ENCODE results near the gene PTPRT.
A peak's percentile ranks its signal among the peaks of the same experiment; 100 is the strongest.

Gene PTPRT

GRCh38 chr20:42886801-42887200 lies 302.9 kb downstream of the PTPRT start:
- no peak overlapping the region for H3K4me2 ChIP-seq (ENCODE audit: low read length)
- no peak overlapping the region for H2AK5ac ChIP-seq (ENCODE audit: low read length)
- no peaks in the 10 kb centered on the region for H3K79me2 ChIP-seq (ENCODE audit: control insufficient read depth, insufficient read depth, low read length)
- H4K5ac ChIP-seq (ENCODE audit: low read length), result no peak overlapping the region
- WGBS (ENCODE audit: extremely low coverage, insufficient coverage, low lambda C conversion rate), result no CpG with 5 or more reads among the region's 2 CpGs
- H2BK15ac ChIP-seq (replicated peaks; ENCODE audit: low read depth), result no peak overlapping the region
- no peak overlapping the region for H3K56ac ChIP-seq (ENCODE audit: low read length)
- H4K8ac ChIP-seq (ENCODE audit: low read depth, low read length), result no peak overlapping the region
- H3K36me3 ChIP-seq (ENCODE audit: control insufficient read depth, insufficient read depth, low read length), result no peaks in the 10 kb centered on the region
- H3K27me3 ChIP-seq (ENCODE audit: insufficient read depth, low read length, poor library complexity), result no peaks in the 10 kb centered on the region
- H2BK120ac ChIP-seq (ENCODE audit: low read depth, low read length), result no peak overlapping the region
- H3K27ac ChIP-seq (ENCODE audit: low read depth, low read length), result no peak overlapping the region
- H3K4me3 ChIP-seq (ENCODE audit: low read length), result no peak overlapping the region
- H2BK5ac ChIP-seq (ENCODE audit: low read length), result no peak overlapping the region
- H3K9ac ChIP-seq (ENCODE audit: low read length), result no peak overlapping the region
- no peaks in the 10 kb centered on the region for H3K4me1 ChIP-seq (ENCODE audit: control insufficient read depth, low read depth, low read length)
- H3K79me1 ChIP-seq (ENCODE audit: low read length), result no peaks in the 10 kb centered on the region
- H3K4ac ChIP-seq (ENCODE audit: low read depth, low read length), result no peak overlapping the region
- peak; percentile 6 for DNase-seq
- no peak overlapping the region for H3K18ac ChIP-seq (ENCODE audit: low read length)
- H3K23ac ChIP-seq (ENCODE audit: low read length), result no peak overlapping the region

GRCh38 chr20:42886046-42886445 lies 303.7 kb downstream of the PTPRT start:
- Histone ChIP-seq H3K23ac (ENCODE audit: low read length) (no peak overlapping the region), H3K9ac (ENCODE audit: low read length) (no peak overlapping the region), H2BK5ac (ENCODE audit: low read length) (no peak overlapping the region), H2BK15ac (replicated peaks; ENCODE audit: low read depth) (no peak overlapping the region), H4K8ac (ENCODE audit: low read depth, low read length) (no peak overlapping the region), H3K36me3 (ENCODE audit: control insufficient read depth, insufficient read depth, low read length) (no peaks in the 10 kb centered on the region), H3K27me3 (ENCODE audit: insufficient read depth, low read length, poor library complexity) (no peaks in the 10 kb centered on the region), H4K5ac (ENCODE audit: low read length) (no peak overlapping the region), H2AK5ac (ENCODE audit: low read length) (no peak overlapping the region), H3K79me1 (ENCODE audit: low read length) (no peaks in the 10 kb centered on the region), H3K4me2 (ENCODE audit: low read length) (no peak overlapping the region), H3K4me3 (ENCODE audit: low read length) (no peak overlapping the region), H3K4ac (ENCODE audit: low read depth, low read length) (no peak overlapping the region), H3K56ac (ENCODE audit: low read length) (no peak overlapping the region), H3K18ac (ENCODE audit: low read length) (no peak overlapping the region), H3K4me1 (ENCODE audit: control insufficient read depth, low read depth, low read length) (no peaks in the 10 kb centered on the region), H2BK120ac (ENCODE audit: low read depth, low read length) (no peak overlapping the region), H3K27ac (ENCODE audit: low read depth, low read length) (no peak overlapping the region), H3K79me2 (ENCODE audit: control insufficient read depth, insufficient read depth, low read length) (no peaks in the 10 kb centered on the region)
- WGBS (ENCODE audit: extremely low coverage, insufficient coverage, low lambda C conversion rate), result no CpG with 5 or more reads among the region's 6 CpGs
- no peak for DNase-seq

GRCh38 chr20:42875581-42875980 lies 314.1 kb downstream of the PTPRT start:
- H2BK15ac ChIP-seq (replicated peaks; ENCODE audit: low read depth), result no peak overlapping the region
- no peak overlapping the region for H2AK5ac ChIP-seq (ENCODE audit: low read length)
- WGBS (ENCODE audit: extremely low coverage, insufficient coverage, low lambda C conversion rate), result no CpG with 5 or more reads among the region's 2 CpGs

DNA sequence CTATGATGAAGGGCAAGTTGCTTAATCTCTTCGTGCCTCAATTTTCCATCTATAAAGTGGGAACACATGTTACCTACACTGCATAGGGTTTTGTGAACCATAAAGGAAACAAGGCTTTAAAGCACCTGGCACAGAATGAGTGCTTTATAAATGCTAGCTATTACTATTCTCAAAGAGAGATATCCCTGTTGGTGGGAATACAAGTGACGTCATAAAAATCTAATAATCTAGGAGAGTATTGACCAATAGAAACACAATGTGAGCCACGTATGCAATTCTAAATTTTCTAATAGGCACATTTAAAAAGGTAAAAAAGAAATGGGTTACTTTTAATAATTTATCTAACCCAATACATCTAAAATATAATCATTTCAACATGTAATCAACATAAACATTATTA lies 316.4 kb downstream of the PTPRT start:
- no peak overlapping the region for H4K8ac ChIP-seq (ENCODE audit: low read depth, low read length)
- no peak overlapping the region for H3K56ac ChIP-seq (ENCODE audit: low read length)
- no peak overlapping the region for H3K4me3 ChIP-seq (ENCODE audit: low read length)
- H3K4me1 ChIP-seq (ENCODE audit: control insufficient read depth, low read depth, low read length), result no peaks in the 10 kb centered on the region
- H3K79me2 ChIP-seq (ENCODE audit: control insufficient read depth, insufficient read depth, low read length), result no peaks in the 10 kb centered on the region
- no peak overlapping the region for H2AK5ac ChIP-seq (ENCODE audit: low read length)
- H2BK120ac ChIP-seq (ENCODE audit: low read depth, low read length), result no peak overlapping the region
- DNase-seq, result no peak
- no peaks in the 10 kb centered on the region for H3K36me3 ChIP-seq (ENCODE audit: control insufficient read depth, insufficient read depth, low read length)
- no peak overlapping the region for H3K27ac ChIP-seq (ENCODE audit: low read depth, low read length)
- H3K23ac ChIP-seq (ENCODE audit: low read length), result no peak overlapping the region
- no peak overlapping the region for H3K9ac ChIP-seq (ENCODE audit: low read length)
- no peak overlapping the region for H2BK15ac ChIP-seq (replicated peaks; ENCODE audit: low read depth)
- H3K4ac ChIP-seq (ENCODE audit: low read depth, low read length), result no peak overlapping the region
- no peak overlapping the region for H2BK5ac ChIP-seq (ENCODE audit: low read length)
- H3K4me2 ChIP-seq (ENCODE audit: low read length), result no peak overlapping the region
- H3K27me3 ChIP-seq (ENCODE audit: insufficient read depth, low read length, poor library complexity), result no peaks in the 10 kb centered on the region
- WGBS (ENCODE audit: extremely low coverage, insufficient coverage, low lambda C conversion rate), result no CpG with 5 or more reads among the region's 3 CpGs
- no peak overlapping the region for H3K18ac ChIP-seq (ENCODE audit: low read length)
- no peak overlapping the region for H4K5ac ChIP-seq (ENCODE audit: low read length)
- no peaks in the 10 kb centered on the region for H3K79me1 ChIP-seq (ENCODE audit: low read length)

More at GRCh38 chr20:42875581-42875980, 314.1 kb downstream of the PTPRT start:
- Histone ChIP-seq H3K27me3 (ENCODE audit: insufficient read depth, low read length, poor library complexity) (no peaks in the 10 kb centered on the region), H2BK120ac (ENCODE audit: low read depth, low read length) (no peak overlapping the region), H2BK5ac (ENCODE audit: low read length) (no peak overlapping the region), H3K18ac (ENCODE audit: low read length) (no peak overlapping the region), H3K36me3 (ENCODE audit: control insufficient read depth, insufficient read depth, low read length) (no peaks in the 10 kb centered on the region), H3K56ac (ENCODE audit: low read length) (no peak overlapping the region), H3K23ac (ENCODE audit: low read length) (no peak overlapping the region), H3K4ac (ENCODE audit: low read depth, low read length) (no peak overlapping the region), H3K27ac (ENCODE audit: low read depth, low read length) (no peak overlapping the region), H3K4me1 (ENCODE audit: control insufficient read depth, low read depth, low read length) (no peaks in the 10 kb centered on the region), H3K9ac (ENCODE audit: low read length) (no peak overlapping the region), H3K4me3 (ENCODE audit: low read length) (no peak overlapping the region), H3K79me2 (ENCODE audit: control insufficient read depth, insufficient read depth, low read length) (no peaks in the 10 kb centered on the region), H4K5ac (ENCODE audit: low read length) (no peak overlapping the region), H3K4me2 (ENCODE audit: low read length) (no peak overlapping the region), H4K8ac (ENCODE audit: low read depth, low read length) (no peak overlapping the region), H3K79me1 (ENCODE audit: low read length) (no peaks in the 10 kb centered on the region)
- DNase-seq, result no peak

- Histone ChIP-seq H3K79me1 (ENCODE audit: low read length) (no peaks in the 10 kb centered on the region), H3K79me2 (ENCODE audit: control insufficient read depth, insufficient read depth, low read length) (no peaks in the 10 kb centered on the region), H3K23ac (ENCODE audit: low read length) (no peak overlapping the region), H3K4ac (ENCODE audit: low read depth, low read length) (no peak overlapping the region), H4K8ac (ENCODE audit: low read depth, low read length) (no peak overlapping the region), H3K4me1 (ENCODE audit: control insufficient read depth, low read depth, low read length) (no peaks in the 10 kb centered on the region), H2BK15ac (replicated peaks; ENCODE audit: low read depth) (no peak overlapping the region), H2BK5ac (ENCODE audit: low read length) (no peak overlapping the region), H3K4me2 (ENCODE audit: low read length) (no peak overlapping the region), H2AK5ac (ENCODE audit: low read length) (no peak overlapping the region), H4K5ac (ENCODE audit: low read length) (no peak overlapping the region), H2BK120ac (ENCODE audit: low read depth, low read length) (no peak overlapping the region), H3K36me3 (ENCODE audit: control insufficient read depth, insufficient read depth, low read length) (no peaks in the 10 kb centered on the region), H3K27me3 (ENCODE audit: insufficient read depth, low read length, poor library complexity) (no peaks in the 10 kb centered on the region), H3K27ac (ENCODE audit: low read depth, low read length) (no peak overlapping the region), H3K4me3 (ENCODE audit: low read length) (no peak overlapping the region), H3K9ac (ENCODE audit: low read length) (no peak overlapping the region), H3K56ac (ENCODE audit: low read length) (no peak overlapping the region), H3K18ac (ENCODE audit: low read length) (no peak overlapping the region)
- WGBS (ENCODE audit: extremely low coverage, insufficient coverage, low lambda C conversion rate), result no CpG with 5 or more reads among the region's 3 CpGs
- DNase-seq, result peak; percentile 29
These were observed 325.6 kb downstream of the PTPRT start for GRCh38 chr20:42864116-42864515.

DNA sequence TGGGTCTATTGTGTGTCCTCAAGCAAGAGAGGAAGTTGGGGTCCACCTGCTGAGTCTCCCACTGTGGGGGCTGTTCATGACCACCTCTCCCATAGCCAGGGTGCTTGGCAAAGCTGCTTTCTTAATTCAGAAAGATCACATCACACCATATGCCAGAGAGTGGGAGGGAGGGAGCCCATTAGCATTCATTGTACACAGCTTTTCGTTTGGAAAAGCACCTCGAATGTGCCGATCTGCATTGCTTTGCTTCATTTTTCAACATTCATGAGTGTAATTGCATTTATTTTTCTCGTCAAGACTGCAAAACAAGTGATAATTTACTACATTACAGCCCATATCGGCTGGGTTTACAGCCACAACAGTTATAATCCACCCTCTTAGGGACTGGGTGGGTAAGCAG lies 327.3 kb downstream of the PTPRT start:
- Histone ChIP-seq H3K23ac (ENCODE audit: low read length) (no peak overlapping the region), H3K27me3 (ENCODE audit: insufficient read depth, low read length, poor library complexity) (no peaks in the 10 kb centered on the region), H3K27ac (ENCODE audit: low read depth, low read length) (no peak overlapping the region), H4K5ac (ENCODE audit: low read length) (no peak overlapping the region), H3K56ac (ENCODE audit: low read length) (no peak overlapping the region), H4K8ac (ENCODE audit: low read depth, low read length) (no peak overlapping the region), H3K9ac (ENCODE audit: low read length) (no peak overlapping the region), H2AK5ac (ENCODE audit: low read length) (no peak overlapping the region), H3K4me2 (ENCODE audit: low read length) (no peak overlapping the region), H3K4ac (ENCODE audit: low read depth, low read length) (no peak overlapping the region), H3K36me3 (ENCODE audit: control insufficient read depth, insufficient read depth, low read length) (no peaks in the 10 kb centered on the region), H3K79me1 (ENCODE audit: low read length) (no peaks in the 10 kb centered on the region), H2BK15ac (replicated peaks; ENCODE audit: low read depth) (no peak overlapping the region), H3K4me1 (ENCODE audit: control insufficient read depth, low read depth, low read length) (no peaks in the 10 kb centered on the region), H2BK120ac (ENCODE audit: low read depth, low read length) (no peak overlapping the region), H2BK5ac (ENCODE audit: low read length) (no peak overlapping the region), H3K79me2 (ENCODE audit: control insufficient read depth, insufficient read depth, low read length) (no peaks in the 10 kb centered on the region), H3K18ac (ENCODE audit: low read length) (no peak overlapping the region), H3K4me3 (ENCODE audit: low read length) (no peak overlapping the region)
- WGBS (ENCODE audit: extremely low coverage, insufficient coverage, low lambda C conversion rate), result no CpG with 5 or more reads among the region's 5 CpGs
- DNase-seq, result no peak

Data from mesendoderm (in vitro differentiated cells).